Left hindlimb (tissue), 1 donor: Measurements from ENCODE around the gene TAMALIN.

Experiments
- DNase-seq: peaks from one replicate; pipeline ENCODE4 v3.0.0-alpha.2; 2018

TAMALIN gene

GRCh38 chr12:52037248-52037861 is 30.6 kb downstream of the TAMALIN start:
- DNase-seq: peak; percentile 83

GRCh38 chr12:52038447-52038846 is 31.7 kb downstream of the TAMALIN start:
- no peak for DNase-seq

- DNase-seq: no peak
Measured at GRCh38 chr12:52041035-52041434, 34.3 kb downstream of the TAMALIN start.

- DNase-seq: no peak
Measured at GRCh38 chr12:52041695-52042123, 35.0 kb downstream of the TAMALIN start.

- DNase-seq: no peak
Measured at GRCh38 chr12:52042706-52043385, 36.1 kb downstream of the TAMALIN start.

GRCh38 chr12:52043386-52044212 is 36.9 kb downstream of the TAMALIN start:
- peak; percentile 34 for DNase-seq

- DNase-seq: peak; percentile 89
Measured at GRCh38 chr12:52044292-52044983, 37.7 kb downstream of the TAMALIN start.

- DNase-seq: no peak
Measured at GRCh38 chr12:52045794-52046199, 39.1 kb downstream of the TAMALIN start.

- no peak for DNase-seq
Measured at GRCh38 chr12:52046859-52047258, 40.1 kb downstream of the TAMALIN start.

GRCh38 chr12:52049286-52049685 is 42.5 kb downstream of the TAMALIN start:
- no peak for DNase-seq

- DNase-seq: no peak
Measured at GRCh38 chr12:52049688-52050087, 42.9 kb downstream of the TAMALIN start.

- no peak for DNase-seq
Measured at GRCh38 chr12:52050116-52050757, 43.5 kb downstream of the TAMALIN start.

GRCh38 chr12:52050758-52051541 is 44.2 kb downstream of the TAMALIN start, which contains the start of gene NR4A1:
Gene NR4A1, plus strand, starts transcription at chr12:52051442. Its CDS starts 2,887 bp downstream, at chr12:52054329.
- DNase-seq: peak; percentile 98

- DNase-seq: peak; percentile 28
Measured at GRCh38 chr12:52052468-52053186, 45.9 kb downstream of the TAMALIN start.

- DNase-seq: peak; percentile 30
Measured at GRCh38 chr12:52053536-52054209, 46.9 kb downstream of the TAMALIN start.

- no peak for DNase-seq
Measured at GRCh38 chr12:52054231-52054832, 47.6 kb downstream of the TAMALIN start.

- DNase-seq: no peak
Measured at GRCh38 chr12:52054833-52055730, 48.3 kb downstream of the TAMALIN start.
